ENCODE measurements around the gene PCSK6.

DNA sequence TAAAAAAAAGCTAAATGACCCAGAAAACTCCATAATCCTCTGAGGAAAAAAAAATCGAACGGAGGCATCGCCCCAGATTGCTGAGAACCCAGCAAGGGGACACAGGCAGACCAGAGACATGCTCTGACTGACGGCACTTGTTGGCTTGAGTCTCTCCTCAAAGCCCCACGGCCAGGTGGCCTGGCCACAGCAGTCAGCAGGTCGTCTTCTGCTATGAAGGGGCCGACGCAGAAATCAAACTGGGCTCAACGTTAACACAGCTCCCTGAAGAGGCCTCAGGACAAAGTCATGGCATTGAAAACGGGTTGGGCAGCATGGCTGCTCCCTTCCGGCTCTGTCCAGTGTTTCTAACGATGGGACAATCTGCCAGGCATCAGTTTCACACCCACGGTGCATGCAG is 17.5 kb downstream of the PCSK6 start:
- no peak for TF ChIP-seq EZH2phosphoT487 (IDR thresholded peaks at IDR 0.05; ENCODE audit: insufficient read depth, low read depth)
- no peak for TF ChIP-seq EZH2 (IDR thresholded peaks at IDR 0.05; ENCODE audit: insufficient read depth, poor library complexity, severe bottlenecking)
